Measurements from ENCODE around the gene LAMTOR5. TPM values are rescaled to one million over a fixed set of nuclear protein-coding genes. Genes with fewer than 3 reads are reported as not detected.
A peak's percentile ranks its signal among the peaks of the same experiment; 100 is the strongest.
"Not testable (repeated sequence)": the region's sequence is repeated elsewhere in the genome, so short reads cannot be mapped to it uniquely, and the experiment has no call there.

LAMTOR5 gene
- total and polyA plus RNA-seq, 10 donors = 49.6 to 340 (median 90.1) TPM

DNA sequence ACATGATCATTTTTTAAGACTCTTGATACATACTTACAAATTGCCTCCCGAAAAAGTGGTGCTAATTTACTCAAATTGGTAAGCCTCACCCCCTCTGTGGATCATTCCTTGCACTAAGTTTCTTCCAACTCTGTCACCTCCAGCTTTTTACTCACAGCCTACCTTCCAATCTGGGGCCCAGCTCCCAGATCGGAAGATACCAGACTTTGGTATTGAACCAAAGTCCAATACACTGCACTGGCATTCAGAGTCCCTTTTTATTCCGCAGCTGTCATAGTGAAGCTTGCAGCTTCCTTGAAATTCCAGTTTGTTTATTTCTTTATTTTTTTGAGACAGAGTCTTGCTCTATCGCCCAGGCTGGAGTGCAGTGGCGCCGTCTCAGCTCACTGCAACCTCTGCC, 1.8 kb upstream of the LAMTOR5 start:
- Histone ChIP-seq H3K27ac (no peak overlapping the region), H3K27me3 (replicated peaks in 1 of 7) (no peaks in the 10 kb centered on the region), H3K4me3 (no peak overlapping the region), H3K9me3 (no peaks in the 10 kb centered on the region), H3K36me3 (peaks cover 0 to 19% (median 15%) of the 10 kb centered on the region in 6 donors), H3K4me1 (peaks cover 22 to 69% (median 43%) of the 10 kb centered on the region in 6 donors)
- intact Hi-C loops (cut with DNase I; ENCODE audit: low total_unique reads) = loop anchor here (5.0 kb wide), 1 partner anchor 72 kb away; the partner anchor contains the start of gene RBM15
- 94 to 98% (median 95%) methylated on average over 6 of the region's 6 CpGs for WGBS, 5 donors
- no peak for TF ChIP-seq CTCF (IDR thresholded peaks at IDR 0.05 in 8 of 11, conservative IDR thresholded peaks at IDR 0.05 in 3 of 11)
- no peak for TF ChIP-seq POLR2AphosphoS5 (IDR thresholded peaks at IDR 0.05)
- no peak for TF ChIP-seq POLR2A (IDR thresholded peaks at IDR 0.05)
- no peak for DNase-seq

- 84 to 87% (median 85%) methylated on average over 8 of the region's 8 CpGs for WGBS, 5 donors
- H3K27me3 ChIP-seq (replicated peaks in 1 of 7) = no peaks in the 10 kb centered on the region
- no peak for TF ChIP-seq CTCF (IDR thresholded peaks at IDR 0.05 in 8 of 11, conservative IDR thresholded peaks at IDR 0.05 in 3 of 11)
- TF ChIP-seq POLR2A (IDR thresholded peaks at IDR 0.05) = no peak
- no peak for TF ChIP-seq POLR2AphosphoS5 (IDR thresholded peaks at IDR 0.05)
- H3K4me3 ChIP-seq = peak overlapping the region in 7 of 8 donors; percentile 71 to 93 (median 87)
- intact Hi-C loops (cut with DNase I; ENCODE audit: low total_unique reads) = loop anchor here (5.0 kb wide), 1 partner anchor 71 kb away; the partner anchor contains the start of gene RBM15
- DNase-seq = no peak
- H3K36me3 ChIP-seq = peaks cover 0 to 27% (median 23%) of the 10 kb centered on the region in 6 donors
- H3K4me1 ChIP-seq = peaks cover 22 to 63% (median 41%) of the 10 kb centered on the region in 6 donors
- H3K27ac ChIP-seq = peak overlapping the region in 3 of 8 donors; percentile 93 to 94 (median 93)
- H3K9me3 ChIP-seq = no peaks in the 10 kb centered on the region
Observed at GRCh38 chr1:110408488-110408887, 994 bp upstream of the LAMTOR5 start.

DNA sequence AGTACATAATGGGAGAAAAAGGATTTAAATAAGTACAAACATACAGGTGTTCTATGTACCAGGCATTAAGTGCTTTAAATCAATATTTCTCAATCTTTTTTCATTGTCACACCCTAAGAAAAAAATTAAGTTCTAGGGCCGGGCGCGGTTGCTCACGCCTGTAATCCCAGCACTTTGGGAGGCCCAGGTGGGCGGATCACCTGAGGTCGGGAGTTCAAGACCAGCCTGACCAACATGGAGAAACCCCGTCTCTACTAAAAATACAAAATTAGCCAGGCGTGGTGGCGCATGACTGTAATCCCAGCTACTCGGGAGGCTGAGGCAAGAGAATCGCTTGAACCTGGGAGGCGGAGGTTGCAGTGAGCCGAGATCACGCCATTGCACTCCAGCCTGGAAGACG, 1.1 kb downstream of the LAMTOR5 start:
- Histone ChIP-seq H3K4me3 (peak overlapping the region; percentile 61 to 93 (median 82)), H3K4me1 (peaks cover 18 to 48% (median 30%) of the 10 kb centered on the region in 6 donors), H3K27ac (peak overlapping the region in 7 of 8 donors; percentile 93 to 98 (median 96)), H3K36me3 (peaks cover 5 to 48% (median 44%) of the 10 kb centered on the region in 6 donors)
- intact Hi-C loops (cut with DNase I; ENCODE audit: low total_unique reads) = loop anchor here (5.0 kb wide), 1 partner anchor 69 kb away; the partner anchor contains the start of gene RBM15
- not testable (repeated sequence) for H3K9me3 ChIP-seq; H3K27me3 ChIP-seq (replicated peaks in 1 of 7); DNase-seq
- WGBS, 5 donors = 71 to 84% (median 73%) methylated on average over 15 of the region's 15 CpGs

DNA sequence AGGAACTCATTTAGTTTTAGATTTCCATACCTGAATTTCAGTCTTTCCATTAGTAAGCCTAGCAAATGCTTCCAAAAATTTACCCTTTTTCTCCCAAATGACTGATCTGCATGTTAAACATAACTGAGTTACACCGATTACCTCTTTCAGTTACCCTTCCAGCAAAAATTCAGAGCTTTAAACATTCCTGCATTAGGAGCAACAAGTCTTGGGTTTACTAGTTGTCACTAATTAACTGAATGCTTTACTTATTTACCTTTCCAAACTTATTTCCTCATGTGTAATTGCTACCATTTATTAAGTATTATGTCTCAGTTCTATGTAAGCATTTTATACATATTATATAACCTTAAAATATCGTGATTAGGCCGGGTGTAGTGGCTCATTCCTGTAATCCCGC, 3.1 kb downstream of the LAMTOR5 start:
- Histone ChIP-seq H3K9me3 (no peaks in the 10 kb centered on the region), H3K27ac (no peak overlapping the region), H3K36me3 (peaks cover 5 to 68% (median 63%) of the 10 kb centered on the region in 6 donors), H3K4me3 (no peak overlapping the region), H3K27me3 (replicated peaks in 1 of 7) (no peaks in the 10 kb centered on the region), H3K4me1 (peaks cover 18 to 44% (median 30%) of the 10 kb centered on the region in 6 donors)
- DNase-seq = no peak
- TF ChIP-seq POLR2AphosphoS5 (IDR thresholded peaks at IDR 0.05) (no peak), POLR2A (IDR thresholded peaks at IDR 0.05) (no peak), CTCF (IDR thresholded peaks at IDR 0.05 in 8 of 11, conservative IDR thresholded peaks at IDR 0.05 in 3 of 11) (no peak)
- intact Hi-C loops (cut with DNase I; ENCODE audit: low total_unique reads) = no loop called here
- 90 to 97% (median 93%) methylated on average over 4 of the region's 4 CpGs for WGBS, 5 donors
